ENCODE measurements around the gene FRMD4A.
"Not testable (repeated sequence)": the region's sequence is repeated elsewhere in the genome, so short reads cannot be mapped to it uniquely, and the experiment has no call there.

The FRMD4A gene

DNA sequence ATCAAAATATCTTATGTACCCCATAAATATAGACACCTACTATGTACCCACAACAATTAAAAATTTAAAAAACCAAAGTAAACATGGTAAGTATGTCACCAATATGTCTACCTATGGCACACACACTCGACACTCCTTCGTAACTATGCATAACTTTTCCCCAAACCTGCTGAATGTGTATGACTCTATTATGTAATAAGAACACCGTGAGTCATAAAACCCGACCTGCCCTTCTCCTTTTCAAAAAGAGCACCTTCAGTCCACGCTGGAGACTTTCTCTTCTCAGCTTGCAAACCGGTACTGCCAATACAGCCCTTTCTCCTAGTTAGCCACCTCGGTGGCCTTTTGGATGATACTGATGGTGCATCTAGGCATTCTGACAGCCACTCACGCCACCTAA, 557.7 kb downstream of the FRMD4A start:
- FAIRE-seq: no peak

- FAIRE-seq: no peak
These were observed 558.7 kb downstream of the FRMD4A start for GRCh38 chr10:13771992-13772391.

- no peak for FAIRE-seq
These were observed 559.8 kb downstream of the FRMD4A start for GRCh38 chr10:13770760-13771493.

DNA sequence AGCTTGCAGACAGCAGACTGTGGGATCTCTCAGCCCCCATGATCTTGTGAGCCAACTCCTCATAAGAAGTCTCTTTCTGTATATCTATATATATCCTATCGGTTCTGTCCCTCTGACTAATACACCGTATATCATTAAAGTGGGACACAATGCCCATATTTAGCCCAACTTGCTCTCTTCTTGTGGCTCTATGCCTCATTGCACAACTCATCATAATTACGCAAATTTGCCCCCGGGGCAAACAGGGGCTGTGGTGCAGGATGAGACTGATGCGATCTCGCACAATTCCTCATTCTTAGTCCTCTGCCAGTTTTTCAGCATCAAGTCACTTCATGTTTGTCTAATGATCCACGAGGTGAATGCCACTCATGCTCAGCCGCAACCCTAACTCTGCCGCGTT, 560.8 kb downstream of the FRMD4A start:
- no peak for FAIRE-seq

GRCh38 chr10:13767676-13768178, 563.0 kb downstream of the FRMD4A start:
- FAIRE-seq: no peak

DNA sequence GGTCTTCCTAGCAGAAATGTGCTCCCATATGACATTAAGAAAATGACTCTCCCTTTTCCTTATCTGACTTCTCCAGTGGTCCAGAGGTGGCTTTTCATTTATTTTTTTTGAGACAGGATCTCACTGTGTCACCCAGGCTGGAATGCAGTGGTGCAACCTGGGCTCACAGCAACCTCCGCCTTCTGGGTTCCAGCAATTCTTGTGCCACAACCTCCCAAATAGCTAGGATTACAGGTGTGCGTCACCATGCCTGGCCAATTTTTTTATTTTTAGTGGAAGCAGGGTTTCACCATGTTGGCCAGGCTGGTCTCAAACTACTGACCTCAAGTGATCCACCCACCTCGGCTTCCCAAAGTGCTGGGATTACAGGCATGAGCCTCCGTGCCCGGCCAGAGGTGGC, 563.6 kb downstream of the FRMD4A start:
- FAIRE-seq: not testable (repeated sequence)

- FAIRE-seq: no peak
These were observed 564.9 kb downstream of the FRMD4A start for GRCh38 chr10:13765641-13766341.

GRCh38 chr10:13761490-13762091, 569.1 kb downstream of the FRMD4A start:
- no peak for FAIRE-seq

- FAIRE-seq: no peak
These were observed 571.6 kb downstream of the FRMD4A start for GRCh38 chr10:13759168-13759567.

- FAIRE-seq: no peak
These were observed 572.0 kb downstream of the FRMD4A start for GRCh38 chr10:13758756-13759155.

GRCh38 chr10:13758312-13758711, 572.4 kb downstream of the FRMD4A start:
- FAIRE-seq: no peak

DNA sequence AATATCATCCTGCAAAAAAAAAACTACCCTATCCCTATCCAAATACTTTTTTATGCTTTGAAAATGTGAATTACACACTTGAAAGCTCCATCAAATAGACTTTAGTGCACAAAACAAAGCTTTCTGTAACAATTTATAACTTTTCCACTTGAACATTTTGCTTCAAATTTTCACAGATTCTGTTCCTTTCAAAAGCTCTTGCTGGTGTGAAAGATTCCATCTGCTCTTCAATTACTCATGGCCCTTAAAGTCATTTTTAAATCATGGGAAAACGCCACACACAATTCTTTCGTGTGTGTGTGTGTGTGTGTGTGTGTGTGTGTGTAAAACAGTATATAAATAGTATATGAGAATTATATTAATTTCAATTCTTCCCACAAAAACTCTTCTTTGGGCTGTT, 576.4 kb downstream of the FRMD4A start:
- no peak for FAIRE-seq

DNA sequence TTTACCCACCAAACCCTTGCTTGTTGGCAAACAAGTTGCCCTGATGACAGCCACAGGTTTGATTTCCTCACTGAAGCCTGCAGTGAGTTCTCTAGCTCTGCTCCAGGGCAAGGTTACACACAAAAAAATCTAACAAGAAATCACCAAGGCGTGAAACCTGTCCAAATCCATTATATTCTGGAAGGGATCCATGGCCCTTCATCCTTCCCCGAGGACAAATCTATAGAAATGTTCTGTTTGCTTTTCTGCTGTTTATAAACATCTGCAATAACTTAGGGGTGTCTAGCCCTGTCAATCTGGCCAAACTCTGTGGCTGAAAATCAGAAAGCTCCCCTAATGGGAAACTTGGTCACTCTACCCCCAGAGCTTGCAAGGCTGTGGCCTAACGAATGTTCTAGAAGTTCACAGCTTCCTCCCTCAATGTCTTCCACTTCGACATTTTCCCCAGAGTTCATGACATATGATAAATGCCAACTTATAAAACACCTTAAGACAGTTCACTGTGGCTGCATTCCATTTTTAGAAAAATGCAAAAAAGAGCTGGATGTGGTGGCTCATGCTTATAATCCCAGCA, 579.4 kb downstream of the FRMD4A start:
- FAIRE-seq: no peak

DNA sequence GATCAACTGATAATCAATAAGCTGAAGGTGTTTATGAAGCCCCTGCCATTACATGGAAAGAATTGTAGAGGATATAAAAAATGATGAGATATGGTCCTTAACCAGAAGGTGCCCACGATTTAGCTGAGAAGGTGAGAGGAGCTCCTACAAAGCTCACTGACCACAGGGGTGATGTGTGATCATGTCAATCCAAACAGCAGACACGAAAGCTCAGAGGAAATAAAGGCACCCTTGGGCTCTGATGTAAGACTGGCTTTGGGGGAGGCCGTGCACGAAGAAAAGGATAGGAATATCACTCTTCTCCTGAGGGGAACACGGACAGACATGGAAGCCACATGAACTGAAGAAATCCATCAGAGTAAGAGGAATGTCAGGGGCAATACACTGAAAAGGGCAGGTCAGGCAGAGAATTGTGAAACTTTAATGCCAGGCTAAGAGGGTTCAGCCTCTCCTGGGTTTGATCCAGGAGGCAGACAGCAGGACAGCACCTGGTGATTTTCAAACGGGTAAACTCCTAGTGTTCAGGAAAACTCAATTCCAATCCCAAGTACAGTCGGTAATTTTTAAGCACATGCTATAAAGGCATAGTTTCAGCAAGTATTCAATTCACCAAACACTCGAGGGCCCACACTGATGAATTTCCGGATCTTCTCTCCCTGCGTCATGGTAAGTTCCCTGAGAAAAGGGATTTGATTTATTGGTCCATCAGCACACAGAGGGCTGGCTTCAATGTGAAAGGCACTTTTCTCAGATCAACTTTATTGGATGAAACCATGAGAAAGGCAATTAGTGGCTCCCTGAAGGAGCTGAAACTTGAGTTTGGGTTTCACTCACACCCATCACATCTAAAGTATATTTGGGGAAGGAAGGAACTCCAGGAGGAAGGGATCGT, 580.2 kb downstream of the FRMD4A start:
- no peak for FAIRE-seq

DNA sequence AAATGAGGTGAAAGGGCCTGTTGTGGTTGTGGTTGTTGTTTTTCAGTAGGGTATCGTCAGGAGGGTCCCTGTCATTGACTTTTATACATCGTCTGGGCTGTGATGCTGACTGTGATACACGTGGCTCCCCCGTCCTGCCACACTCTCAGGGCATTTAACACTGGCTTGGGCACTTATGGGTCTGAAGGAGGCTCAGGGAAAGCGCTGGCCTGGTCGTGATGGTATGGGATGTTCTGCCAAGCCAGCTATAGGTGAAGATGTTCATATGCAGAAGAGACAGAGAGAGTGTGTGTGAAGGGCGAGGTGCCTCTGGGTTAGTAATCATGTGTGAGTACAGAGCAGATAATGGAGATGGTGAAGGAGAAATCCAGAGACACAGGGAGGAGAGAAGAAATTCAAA, 585.5 kb downstream of the FRMD4A start:
- FAIRE-seq: no peak

DNA sequence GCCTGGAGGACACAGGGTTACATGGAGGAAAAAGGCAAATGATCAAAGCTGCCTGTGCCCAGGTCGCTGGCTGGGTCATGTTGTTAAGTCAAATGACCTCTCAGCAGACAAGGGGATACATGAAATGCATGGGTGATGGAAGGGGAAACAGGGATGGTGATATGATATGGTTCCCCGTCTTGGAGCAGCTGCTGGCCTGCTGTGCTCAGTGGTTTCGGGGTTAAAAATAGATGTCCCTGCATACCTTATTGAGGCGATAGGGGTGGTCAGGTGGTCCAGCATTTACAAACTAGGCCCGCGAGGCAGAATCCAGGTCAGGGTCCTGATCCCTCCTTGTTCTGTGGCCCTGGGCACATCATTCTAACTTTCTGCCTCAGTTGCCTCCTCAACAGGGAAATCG, 586.8 kb downstream of the FRMD4A start:
- no peak for FAIRE-seq

DNA sequence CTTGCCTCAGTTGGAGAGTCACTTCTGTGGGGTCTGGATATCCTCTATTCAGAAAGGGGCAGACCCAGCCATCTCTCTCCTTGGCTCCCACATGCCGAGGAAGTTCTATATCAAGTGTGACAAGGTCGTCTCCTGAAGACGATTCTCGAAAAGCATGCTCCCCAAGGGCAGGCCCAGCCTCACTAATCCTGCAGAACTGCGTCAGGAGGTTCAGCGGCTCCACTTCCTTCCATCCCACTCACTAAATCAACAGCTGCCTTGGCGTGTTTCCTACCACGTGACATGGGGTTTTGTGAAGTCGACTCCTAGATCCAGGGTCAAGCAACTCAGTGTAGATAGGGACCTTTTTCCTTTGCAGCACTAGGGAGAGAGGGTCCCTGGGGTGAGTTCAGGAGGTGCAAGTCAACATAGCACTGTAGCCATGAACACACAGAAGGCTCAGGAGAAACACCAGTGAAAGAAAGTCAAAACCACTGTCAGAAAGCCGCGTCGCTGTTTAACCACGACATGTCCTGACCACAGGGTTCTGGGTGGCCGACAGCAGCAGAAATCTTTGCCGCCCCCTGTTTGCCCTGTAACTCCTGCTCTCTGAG, 587.5 kb downstream of the FRMD4A start:
- no peak for FAIRE-seq

DNA sequence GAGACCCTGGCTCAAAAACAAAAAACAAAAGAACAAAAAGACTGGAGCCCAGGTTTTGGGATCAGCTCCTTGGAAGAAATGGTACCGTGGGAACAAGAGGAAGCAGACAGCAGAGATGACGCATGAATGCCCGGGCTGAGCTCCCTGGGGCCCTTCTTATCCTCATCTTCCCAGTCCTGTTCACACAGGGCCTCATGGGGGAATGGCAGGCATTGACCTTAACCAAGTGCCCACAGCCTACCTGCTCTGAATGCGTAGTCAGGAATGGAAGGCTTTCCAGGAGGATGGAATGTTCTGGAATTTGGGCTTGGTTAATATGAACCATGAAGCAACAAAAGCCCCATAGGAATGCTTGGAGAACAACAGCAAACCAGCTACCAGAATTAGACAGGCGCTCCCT, 589.3 kb downstream of the FRMD4A start:
- no peak for FAIRE-seq

GRCh38 chr10:13740461-13740860, 590.3 kb downstream of the FRMD4A start:
- no peak for FAIRE-seq

DNA sequence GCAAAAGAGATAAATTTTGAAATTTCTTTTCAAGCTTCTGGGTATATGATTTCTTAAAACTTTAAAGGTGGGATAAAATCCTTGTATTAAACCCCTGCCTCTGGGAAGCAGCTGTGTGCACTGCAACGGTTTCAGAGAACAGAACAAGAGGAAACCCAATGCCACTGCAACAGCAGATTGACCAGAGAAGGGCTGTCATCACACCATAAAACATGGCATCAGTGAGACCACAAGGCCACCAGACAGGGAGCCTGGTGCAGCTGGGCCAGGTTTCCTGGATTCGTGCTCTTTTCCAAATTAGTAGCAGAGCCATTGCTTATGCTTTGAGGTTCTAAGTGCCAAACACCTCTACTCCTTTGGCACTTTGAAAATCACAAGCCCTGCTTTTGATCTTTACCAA, 591.5 kb downstream of the FRMD4A start:
- FAIRE-seq: no peak

GRCh38 chr10:13736506-13736905, 594.2 kb downstream of the FRMD4A start:
- no peak for FAIRE-seq

DNA sequence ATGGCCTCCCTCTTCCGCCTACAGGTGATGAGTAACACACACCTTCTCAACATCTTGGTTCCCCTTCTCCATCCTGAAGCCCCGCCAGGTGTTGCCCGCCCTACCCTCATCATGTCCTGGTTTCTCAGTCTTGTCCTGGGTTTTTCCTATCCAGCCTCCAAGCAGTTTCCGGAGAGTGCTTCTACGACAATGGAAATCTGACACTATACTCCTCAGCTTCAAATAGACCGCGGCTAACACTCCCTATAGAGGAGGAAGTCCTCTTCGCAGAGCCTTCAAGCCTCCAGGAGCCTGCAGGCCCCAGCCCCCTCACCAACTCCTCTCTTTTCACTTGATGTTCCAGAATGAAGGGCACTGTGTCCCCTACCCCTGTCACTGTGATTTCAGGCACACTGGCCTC, 596.6 kb downstream of the FRMD4A start:
- FAIRE-seq: no peak
